Natural killer cell treated with Interleukin-12 subunit alpha and Interleukin-12 subunit beta and Interleukin-15 and Interleukin-18, amount 100 ng/mL, for 72 hours (primary cell): Measurements from ENCODE around the gene CLK3. TPM values are rescaled to one million over a fixed set of nuclear protein-coding genes. Genes with fewer than 3 reads are reported as not detected.

Experiments used
- ATAC-seq, 2 donors: fragments of 150-1000 bp; cut with Tn5 transposase in 1 of 2; sonication (Bioruptor Pico), chemical (Tn5 transposase) in 1 of 2; 2 replicates each; pipeline ENCODE4 v1.10.0; 2021
- DNase-seq: peaks from one replicate; pipeline ENCODE4 v3.0.0; 2022; ENCODE audit warnings: low spot score
- H3K27ac Mint-ChIP-seq, 2 donors: 1 replicate in 1 of 2; 2 replicates in 1 of 2; pipeline ENCODE4 v1.8.0; 2022; ENCODE audit warnings: mixed read lengths in 2 of 2, mild to moderate bottlenecking in 1 of 2, moderate library complexity in 1 of 2
- H3K27me3 Mint-ChIP-seq, 2 donors: 1 replicate in 1 of 2; 2 replicates in 1 of 2; pipeline ENCODE4 v1.8.0; 2022; ENCODE audit warnings: mixed read lengths in 2 of 2
- H3K36me3 Mint-ChIP-seq: one replicate; pipeline ENCODE4 v1.8.0; 2022; ENCODE audit warnings: mixed read lengths
- H3K4me1 Mint-ChIP-seq, 2 donors: 1 replicate in 1 of 2; 2 replicates in 1 of 2; pipeline ENCODE4 v1.8.0; 2022; ENCODE audit warnings: low read depth in 2 of 2, mixed read lengths in 2 of 2, mild to moderate bottlenecking in 1 of 2
- H3K4me3 Mint-ChIP-seq: one replicate; pipeline ENCODE4 v1.8.0; 2022; ENCODE audit warnings: mixed read lengths
- H3K9me3 Mint-ChIP-seq: 2 replicates; pipeline ENCODE4 v1.8.0; 2022; ENCODE audit warnings: mixed read lengths
- total RNA-seq, 2 donors: library from RNA; stranded (reverse); gene quantifications; one replicate each; pipeline ENCODE4 v1.2.3, GENCODE V29; 2022

The CLK3 gene
- total RNA-seq, 2 donors from 2014 or later, result 148 TPM

GRCh38 chr15:74610302-74610951 is 5.2 kb upstream of the CLK3 start:
- Mint-ChIP-seq H3K4me3 (no peak overlapping the region), H3K9me3 (no peaks in the 10 kb centered on the region), H3K27ac (no peak overlapping the region), H3K36me3 (no peaks in the 10 kb centered on the region), H3K4me1 (peaks cover 6 to 8% of the 10 kb centered on the region in 2 donors), H3K27me3 (no peaks in the 10 kb centered on the region)
- ATAC-seq (no peak), DNase-seq (no peak)

- DNase-seq, result no peak
- Mint-ChIP-seq H3K36me3 (no peaks in the 10 kb centered on the region), H3K9me3 (no peaks in the 10 kb centered on the region), H3K27me3 (no peaks in the 10 kb centered on the region), H3K4me1 (peaks cover 7 to 8% of the 10 kb centered on the region in 2 donors), H3K27ac (no peak overlapping the region), H3K4me3 (no peak overlapping the region)
- no peak for ATAC-seq
Measured at GRCh38 chr15:74611341-74611740, 4.3 kb upstream of the CLK3 start.

- ATAC-seq, result no peak
- Mint-ChIP-seq H3K36me3 (no peaks in the 10 kb centered on the region), H3K4me1 (peaks cover 12 to 13% of the 10 kb centered on the region in 2 donors), H3K27ac (no peak overlapping the region), H3K9me3 (no peaks in the 10 kb centered on the region), H3K27me3 (no peaks in the 10 kb centered on the region), H3K4me3 (no peak overlapping the region)
- no peak for DNase-seq
Measured at GRCh38 chr15:74611834-74612233, 3.8 kb upstream of the CLK3 start.

GRCh38 chr15:74612677-74613076 is 3.0 kb upstream of the CLK3 start:
- DNase-seq (no peak), ATAC-seq (no peak)
- Mint-ChIP-seq H3K9me3 (no peaks in the 10 kb centered on the region), H3K4me1 (peaks cover 20 to 22% of the 10 kb centered on the region in 2 donors), H3K4me3 (peak overlapping the region; percentile 55), H3K27ac (peak overlapping the region; percentile 67 to 94), H3K36me3 (no peaks in the 10 kb centered on the region), H3K27me3 (no peaks in the 10 kb centered on the region)

- Mint-ChIP-seq H3K4me3 (peak overlapping the region; percentile 91), H3K27me3 (no peaks in the 10 kb centered on the region), H3K9me3 (no peaks in the 10 kb centered on the region), H3K27ac (peak overlapping the region; percentile 67 to 94), H3K36me3 (no peaks in the 10 kb centered on the region), H3K4me1 (peaks cover 25 to 28% of the 10 kb centered on the region in 2 donors)
- DNase-seq (no peak), ATAC-seq (no peak)
Measured at GRCh38 chr15:74613089-74613952, 2.3 kb upstream of the CLK3 start.

GRCh38 chr15:74613953-74614743 is 1.5 kb upstream of the CLK3 start:
- Mint-ChIP-seq H3K4me3 (peak overlapping the region; percentile 91), H3K27me3 (no peaks in the 10 kb centered on the region), H3K9me3 (no peaks in the 10 kb centered on the region), H3K4me1 (peaks cover 25 to 28% of the 10 kb centered on the region in 2 donors), H3K36me3 (no peaks in the 10 kb centered on the region), H3K27ac (peak overlapping the region; percentile 94)
- DNase-seq (no peak), ATAC-seq (no peak)

- DNase-seq (peak; percentile 95), ATAC-seq (peak; percentile 84 to 86)
- Mint-ChIP-seq H3K27ac (peak overlapping the region; percentile 94), H3K4me1 (peaks cover 33 to 36% of the 10 kb centered on the region in 2 donors), H3K4me3 (peak overlapping the region; percentile 91), H3K27me3 (no peaks in the 10 kb centered on the region), H3K36me3 (no peaks in the 10 kb centered on the region), H3K9me3 (no peaks in the 10 kb centered on the region)
Measured at GRCh38 chr15:74614744-74615507, 710 bp upstream of the CLK3 start.

- ATAC-seq (no peak), DNase-seq (no peak)
- no peaks in the 10 kb centered on the region for H3K9me3 Mint-ChIP-seq
- peaks cover 41 to 47% of the 10 kb centered on the region in 2 donors for H3K4me1 Mint-ChIP-seq
- H3K36me3 Mint-ChIP-seq, result peaks cover 6% of the 10 kb centered on the region
- H3K4me3 Mint-ChIP-seq, result peak overlapping the region; percentile 94
- peak overlapping the region; percentile 88 to 94 for H3K27ac Mint-ChIP-seq
- no peaks in the 10 kb centered on the region for H3K27me3 Mint-ChIP-seq
Measured at GRCh38 chr15:74616366-74616939, 817 bp downstream of the CLK3 start.

- ATAC-seq (no peak), DNase-seq (no peak)
- peak overlapping the region; percentile 94 for H3K4me3 Mint-ChIP-seq
- peak overlapping the region; percentile 88 to 94 for H3K27ac Mint-ChIP-seq
- peaks cover 9% of the 10 kb centered on the region for H3K36me3 Mint-ChIP-seq
- H3K9me3 Mint-ChIP-seq, result no peaks in the 10 kb centered on the region
- H3K4me1 Mint-ChIP-seq, result peaks cover 46 to 50% of the 10 kb centered on the region in 2 donors
- no peaks in the 10 kb centered on the region for H3K27me3 Mint-ChIP-seq
Measured at GRCh38 chr15:74616996-74617395, 1.4 kb downstream of the CLK3 start.

- Mint-ChIP-seq H3K4me1 (peaks cover 42 to 51% of the 10 kb centered on the region in 2 donors), H3K36me3 (peaks cover 11% of the 10 kb centered on the region), H3K27ac (peak overlapping the region; percentile 32 to 88), H3K9me3 (no peaks in the 10 kb centered on the region), H3K27me3 (no peaks in the 10 kb centered on the region), H3K4me3 (peak overlapping the region; percentile 34)
- ATAC-seq (no peak), DNase-seq (no peak)
Measured at GRCh38 chr15:74618841-74619596, 3.4 kb downstream of the CLK3 start.

- no peak overlapping the region for H3K4me3 Mint-ChIP-seq
- H3K36me3 Mint-ChIP-seq, result peaks cover 11% of the 10 kb centered on the region
- ATAC-seq (no peak), DNase-seq (no peak)
- H3K9me3 Mint-ChIP-seq, result no peaks in the 10 kb centered on the region
- peaks cover 42 to 48% of the 10 kb centered on the region in 2 donors for H3K4me1 Mint-ChIP-seq
- peak overlapping the region; percentile 32 to 88 for H3K27ac Mint-ChIP-seq
- H3K27me3 Mint-ChIP-seq, result no peaks in the 10 kb centered on the region
Measured at GRCh38 chr15:74619916-74620635, 4.4 kb downstream of the CLK3 start.
